A549 (cell line): ENCODE results near the gene SFRP4. TPM values are rescaled to one million over a fixed set of nuclear protein-coding genes. Genes with fewer than 3 reads are reported as not detected.

Experiments used
- ATAC-seq, 2 experiments: fragments of 200-7000 bp in 1 of 2; fragments of >200 bp in 1 of 2; cut with Nextera tagmentation in 1 of 2; cut with Tn5 transposase in 1 of 2; 3 replicates each; pipeline versions ENCODE4 v1.8.0 to v1.9.1; 2018 to 2020; ENCODE audit warnings: mild to moderate bottlenecking in 1 of 2, moderate library complexity in 1 of 2
- CTCF ChIA-PET: fragments of 300-600 bp; sonication (Branson Sonifier 250); formaldehyde crosslinking; extraction: SDS; loops from one replicate; lab custom pipeline; 2021; ENCODE audit warnings: antibody characterized with exemption, inconsistent platforms; lab: Yijun Ruan, JAX
- POLR2A ChIA-PET: fragments of 350-600 bp; formaldehyde crosslinking; extraction: SDS; loops from one replicate; lab custom pipeline; 2021; ENCODE audit warnings: antibody characterized with exemption, inconsistent platforms; lab: Yijun Ruan, JAX
- DNase-seq, 2 experiments: peaks; one replicate each; pipeline versions ENCODE4 v3.0.0 to v3.0.0-alpha.2; 2011 to 2016; ENCODE audit warnings: low read depth in 1 of 2, low spot score in 1 of 2
- FAIRE-seq: peaks from 2 replicates; lab custom pipeline; 2011; peaks lifted over from hg19 to GRCh38; lab: Jason Lieb, UNC
- H3K27ac ChIP-seq, 2 experiments: fragments of >200 bp; sonication (Bioruptor Twin); formaldehyde crosslinking; 3 replicates each; pipeline ENCODE4 v1.5.1; 2016 to 2017
- H3K4me1 ChIP-seq: fragments of >200 bp; sonication (Bioruptor Twin); formaldehyde crosslinking; 3 replicates; pipeline ENCODE4 v1.6.1; 2016
- H3K4me2 ChIP-seq: fragments of >200 bp; sonication (Bioruptor Twin); formaldehyde crosslinking; 3 replicates; pipeline ENCODE4 v1.6.1; 2016
- H3K4me3 ChIP-seq: fragments of >200 bp; sonication (Bioruptor Twin); formaldehyde crosslinking; 3 replicates; pipeline ENCODE4 v1.5.1; 2016
- H3K9me3 ChIP-seq: fragments of >200 bp; sonication (Bioruptor Twin); formaldehyde crosslinking; 3 replicates; pipeline ENCODE4 v1.6.1; 2016
- CBX8 ChIP-seq: fragments of 200-600 bp; sonication (generic); IDR thresholded peaks from 2 replicates; pipeline ENCODE4 v1.6.1; 2016
- CEBPB ChIP-seq, 2 experiments: fragments of >200 bp in 1 of 2; sonication (Bioruptor Twin) in 1 of 2; formaldehyde crosslinking in 1 of 2; IDR thresholded peaks; 2 replicates each; pipeline ENCODE4 v1.6.1; 2012 to 2016
- CHD4 ChIP-seq: fragments of 200-600 bp; sonication (generic); IDR thresholded peaks from 2 replicates; pipeline ENCODE4 v1.6.1; 2016; ENCODE audit warnings: antibody characterized with exemption, mild to moderate bottlenecking, borderline replicate concordance
- FOSB ChIP-seq: fragments of 250-450 bp; sonication (Bioruptor Pico); IDR thresholded peaks from 2 replicates; pipeline ENCODE4 v1.5.0; 2020; ENCODE audit warnings: mild to moderate bottlenecking, moderate library complexity
- FOXS1 ChIP-seq: fragments of 250-450 bp; sonication (Bioruptor Pico); IDR thresholded peaks from 2 replicates; pipeline ENCODE4 v1.5.0; 2020; ENCODE audit warnings: mild to moderate bottlenecking, moderate library complexity
- HMGXB4 ChIP-seq: fragments of 250-450 bp; sonication (Bioruptor Pico); IDR thresholded peaks from 2 replicates; pipeline ENCODE4 v1.5.0; 2021; ENCODE audit warnings: mild to moderate bottlenecking, moderate library complexity, borderline replicate concordance
- HOXA7 ChIP-seq: fragments of 250-450 bp; sonication (Bioruptor Pico); IDR thresholded peaks from 2 replicates; pipeline ENCODE4 v1.5.0; 2020; ENCODE audit warnings: mild to moderate bottlenecking, moderate library complexity
- MYC ChIP-seq: IDR thresholded peaks from 2 replicates; pipeline ENCODE4 v1.6.1; 2012; ENCODE audit warnings: mild to moderate bottlenecking, inconsistent platforms, low read length, improper control_type of control experiment, borderline replicate concordance
- NPAS2 ChIP-seq: fragments of 250-450 bp; sonication (Bioruptor Pico); IDR thresholded peaks from 2 replicates; pipeline ENCODE4 v1.8.0; 2022; ENCODE audit warnings: mild to moderate bottlenecking, moderate library complexity, borderline replicate concordance
- POLR2AphosphoS2 ChIP-seq: conservative IDR thresholded peaks from 2 replicates; pipeline ENCODE4 v1.6.1; 2012; ENCODE audit warnings: low read length, improper control_type of control experiment, inconsistent platforms
- RNF2 ChIP-seq: fragments of 200-600 bp; sonication (generic); IDR thresholded peaks from 2 replicates; pipeline ENCODE4 v1.6.1; 2016; ENCODE audit warnings: low read depth, mild to moderate bottlenecking, antibody characterized with exemption, moderate library complexity, borderline replicate concordance
- ZC3H11A ChIP-seq: fragments of 450-650 bp; IDR thresholded peaks from 2 replicates; pipeline ENCODE4 v1.6.1; 2014; ENCODE audit warnings: antibody characterized with exemption, mild to moderate bottlenecking
- ZFP36 ChIP-seq: fragments of 450-650 bp; IDR thresholded peaks from 2 replicates; pipeline ENCODE4 v1.6.1; 2014; ENCODE audit warnings: borderline replicate concordance; ENCODE audit not compliant: partially characterized antibody
- ZSCAN20 ChIP-seq: fragments of 250-450 bp; sonication (Bioruptor Pico); IDR thresholded peaks from 2 replicates; pipeline ENCODE4 v1.8.0; 2022; ENCODE audit warnings: mild to moderate bottlenecking, moderate library complexity
- WGBS: methylation state at CpG from one replicate; pipeline ENCODE4 v1.1.6; 2017; ENCODE audit errors: missing lambda C conversion rate; 5-methylcytosine and 5-hydroxymethylcytosine counted together
- polyA plus RNA-seq, 4 experiments: library from polyadenylated mRNA; depleted of rRNA in 3 of 4; stranded (reverse); fragments of >200 nt; fragmentation: RNase III in 1 of 4; extraction: RNeasy Plus Mini Kit Qiagen cat#74134 plus additional on column Dnase treatment in 1 of 4; gene quantifications; 2 replicates in 3 of 4; 3 replicates in 1 of 4; pipeline ENCODE4 v1.2.3, GENCODE V29; 2011 to 2017
- TF ChIP-seq, protein P1 (sequence below): fragments of >200 bp; sonication (Bioruptor Twin); formaldehyde crosslinking; IDR thresholded peaks from 2 replicates; pipeline ENCODE4 v1.6.1; 2016
- TF ChIP-seq, protein P2 (sequence below): fragments of 200-600 bp; sonication (generic); IDR thresholded peaks from 2 replicates; pipeline ENCODE4 v1.6.1; 2016; ENCODE audit warnings: antibody characterized with exemption, mild to moderate bottlenecking, moderate library complexity
- TF ChIP-seq, protein P3 (sequence below): fragments of 250-450 bp; sonication (Bioruptor Pico); IDR thresholded peaks from 2 replicates; pipeline ENCODE4 v1.5.0; 2020; ENCODE audit warnings: low read depth, mild to moderate bottlenecking, moderate library complexity

The SFRP4 gene
- polyA plus RNA-seq, 2 of the 4 experiments (the other 2 are of a cell fraction) = 7.4 to 11.9 TPM

DNA sequence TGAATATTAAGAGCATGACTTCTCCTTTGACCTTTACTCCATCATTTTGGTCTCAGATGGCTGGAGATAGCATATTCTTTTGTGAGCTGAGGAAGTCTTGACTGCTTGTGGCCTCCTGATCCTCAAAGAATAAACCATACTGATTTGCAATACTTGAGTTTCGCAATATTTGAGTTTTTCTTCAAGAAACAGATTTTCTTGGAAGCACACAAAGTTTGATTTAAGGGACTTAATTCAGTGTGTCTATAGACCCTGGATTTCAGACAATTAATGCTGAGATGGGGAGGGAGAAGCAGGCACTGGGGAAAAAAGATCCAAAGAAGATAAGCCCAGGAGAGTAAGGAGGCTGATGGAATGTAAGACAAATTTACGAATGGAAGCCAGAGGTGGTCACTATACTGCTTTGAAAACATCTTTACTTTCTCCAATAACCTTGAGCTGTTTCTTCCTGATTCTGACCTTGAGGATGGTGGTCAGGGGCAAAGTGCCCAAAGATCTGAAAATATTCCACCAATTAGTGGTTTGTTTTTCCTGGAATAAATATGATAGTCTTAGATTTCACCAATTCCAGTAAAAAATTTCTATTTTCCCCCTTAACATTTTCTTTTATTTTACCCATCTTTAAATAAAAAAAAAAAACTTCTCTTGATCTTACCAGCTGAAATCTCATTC lies 11.3 kb upstream of the SFRP4 start:
- peaks cover 53% of the 10 kb centered on the region for H3K4me1 ChIP-seq
- peak; percentile 7 for FAIRE-seq
- WGBS = 97% methylated on average over 2 of the region's 2 CpGs

GRCh38 chr7:37925620-37926019 lies 9.0 kb upstream of the SFRP4 start:
- DNase-seq (no peak), FAIRE-seq (no peak)
- no peak overlapping the region for H3K4me3 ChIP-seq
- TF ChIP-seq HMGXB4 (no peak), RNF2 (no peak)
- TF ChIP-seq, protein P1, sequence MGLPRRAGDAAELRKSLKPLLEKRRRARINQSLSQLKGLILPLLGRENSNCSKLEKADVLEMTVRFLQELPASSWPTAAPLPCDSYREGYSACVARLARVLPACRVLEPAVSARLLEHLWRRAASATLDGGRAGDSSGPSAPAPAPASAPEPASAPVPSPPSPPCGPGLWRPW = no peak
- TF ChIP-seq, protein P2, sequence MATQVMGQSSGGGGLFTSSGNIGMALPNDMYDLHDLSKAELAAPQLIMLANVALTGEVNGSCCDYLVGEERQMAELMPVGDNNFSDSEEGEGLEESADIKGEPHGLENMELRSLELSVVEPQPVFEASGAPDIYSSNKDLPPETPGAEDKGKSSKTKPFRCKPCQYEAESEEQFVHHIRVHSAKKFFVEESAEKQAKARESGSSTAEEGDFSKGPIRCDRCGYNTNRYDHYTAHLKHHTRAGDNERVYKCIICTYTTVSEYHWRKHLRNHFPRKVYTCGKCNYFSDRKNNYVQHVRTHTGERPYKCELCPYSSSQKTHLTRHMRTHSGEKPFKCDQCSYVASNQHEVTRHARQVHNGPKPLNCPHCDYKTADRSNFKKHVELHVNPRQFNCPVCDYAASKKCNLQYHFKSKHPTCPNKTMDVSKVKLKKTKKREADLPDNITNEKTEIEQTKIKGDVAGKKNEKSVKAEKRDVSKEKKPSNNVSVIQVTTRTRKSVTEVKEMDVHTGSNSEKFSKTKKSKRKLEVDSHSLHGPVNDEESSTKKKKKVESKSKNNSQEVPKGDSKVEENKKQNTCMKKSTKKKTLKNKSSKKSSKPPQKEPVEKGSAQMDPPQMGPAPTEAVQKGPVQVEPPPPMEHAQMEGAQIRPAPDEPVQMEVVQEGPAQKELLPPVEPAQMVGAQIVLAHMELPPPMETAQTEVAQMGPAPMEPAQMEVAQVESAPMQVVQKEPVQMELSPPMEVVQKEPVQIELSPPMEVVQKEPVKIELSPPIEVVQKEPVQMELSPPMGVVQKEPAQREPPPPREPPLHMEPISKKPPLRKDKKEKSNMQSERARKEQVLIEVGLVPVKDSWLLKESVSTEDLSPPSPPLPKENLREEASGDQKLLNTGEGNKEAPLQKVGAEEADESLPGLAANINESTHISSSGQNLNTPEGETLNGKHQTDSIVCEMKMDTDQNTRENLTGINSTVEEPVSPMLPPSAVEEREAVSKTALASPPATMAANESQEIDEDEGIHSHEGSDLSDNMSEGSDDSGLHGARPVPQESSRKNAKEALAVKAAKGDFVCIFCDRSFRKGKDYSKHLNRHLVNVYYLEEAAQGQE = no peak; the same call in 1 of the 2 replicates
- TF ChIP-seq, all 56 proteins: peak for 0
- POLR2A ChIA-PET = no interaction called here
- Histone ChIP-seq H3K4me2 (no peak overlapping the region), H3K4me1 (peaks cover 48% of the 10 kb centered on the region), H3K27ac (no peak overlapping the region), H3K9me3 (peaks cover 22% of the 10 kb centered on the region)
- no peak for ATAC-seq
- CTCF ChIA-PET = no interaction called here
- 79% methylated on average over 1 of the region's 1 CpG for WGBS

More for the DNA sequence above, 11.3 kb upstream of the SFRP4 start:
- peak overlapping the region; percentile 65; the same call in 2 of the 3 replicates for H3K4me2 ChIP-seq
- H3K4me3 ChIP-seq = no peak overlapping the region
- peaks cover 22% of the 10 kb centered on the region for H3K9me3 ChIP-seq
- no peak for ATAC-seq
- POLR2A ChIA-PET = no interaction called here
- no peak for DNase-seq
- H3K27ac ChIP-seq = peak overlapping the region in 1 of 2 experiments; percentile 17; a peak in 1 of 6 replicates
- CTCF ChIA-PET = interaction anchor here (1.4 kb wide), 1 partner anchor 16 kb away, joined by 3 read pairs; no protein-coding TSS in a partner anchor
- TF ChIP-seq MYC (no peak), ZFP36 (no peak), ZC3H11A (no peak), POLR2AphosphoS2 (no peak), CEBPB (IDR thresholded peaks at IDR 0.05) (peak; percentile 86 to 90), HOXA7 (no peak)

- Histone ChIP-seq H3K27ac (no peak overlapping the region), H3K4me2 (no peak overlapping the region), H3K4me1 (peaks cover 42% of the 10 kb centered on the region), H3K4me3 (no peak overlapping the region), H3K9me3 (peaks cover 22% of the 10 kb centered on the region)
- DNase-seq = no peak
- ATAC-seq = no peak
- ChIA-PET CTCF (no interaction called here), POLR2A (no interaction called here)
- TF ChIP-seq FOSB (CRISPR knock-in tag) (no peak), ZFP36 (no peak), CBX8 (no peak), NPAS2 (CRISPR knock-in tag) (no peak), FOXS1 (no peak), ZSCAN20 (CRISPR knock-in tag) (no peak), CHD4 (no peak)
- TF ChIP-seq, protein P3, sequence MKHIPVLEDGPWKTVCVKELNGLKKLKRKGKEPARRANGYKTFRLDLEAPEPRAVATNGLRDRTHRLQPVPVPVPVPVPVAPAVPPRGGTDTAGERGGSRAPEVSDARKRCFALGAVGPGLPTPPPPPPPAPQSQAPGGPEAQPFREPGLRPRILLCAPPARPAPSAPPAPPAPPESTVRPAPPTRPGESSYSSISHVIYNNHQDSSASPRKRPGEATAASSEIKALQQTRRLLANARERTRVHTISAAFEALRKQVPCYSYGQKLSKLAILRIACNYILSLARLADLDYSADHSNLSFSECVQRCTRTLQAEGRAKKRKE = no peak
- WGBS = 90% methylated on average over 3 of the region's 3 CpGs
- no peak for FAIRE-seq
These were observed 7.9 kb upstream of the SFRP4 start for GRCh38 chr7:37924491-37925041.
